HG02798 (cell line): Measurements from ENCODE around the gene AMBRA1.
"Not testable (repeated sequence)": the region's sequence is repeated elsewhere in the genome, so short reads cannot be mapped to it uniquely, and the experiment has no call there.

Experiments used
- ATAC-seq: cut with Tn5 transposase; IDR thresholded peaks from one replicate; pipeline ENCODE4 v1.9.1; 2021; ENCODE audit warnings: mild to moderate bottlenecking; ENCODE audit not compliant: unreplicated experiment, poor library complexity

The AMBRA1 gene

GRCh38 chr11:46375392-46376101 lies 218.3 kb downstream of the AMBRA1 start:
- no peak for ATAC-seq

- no peak for ATAC-seq
These were observed 219.0 kb downstream of the AMBRA1 start for GRCh38 chr11:46374815-46375214.

DNA sequence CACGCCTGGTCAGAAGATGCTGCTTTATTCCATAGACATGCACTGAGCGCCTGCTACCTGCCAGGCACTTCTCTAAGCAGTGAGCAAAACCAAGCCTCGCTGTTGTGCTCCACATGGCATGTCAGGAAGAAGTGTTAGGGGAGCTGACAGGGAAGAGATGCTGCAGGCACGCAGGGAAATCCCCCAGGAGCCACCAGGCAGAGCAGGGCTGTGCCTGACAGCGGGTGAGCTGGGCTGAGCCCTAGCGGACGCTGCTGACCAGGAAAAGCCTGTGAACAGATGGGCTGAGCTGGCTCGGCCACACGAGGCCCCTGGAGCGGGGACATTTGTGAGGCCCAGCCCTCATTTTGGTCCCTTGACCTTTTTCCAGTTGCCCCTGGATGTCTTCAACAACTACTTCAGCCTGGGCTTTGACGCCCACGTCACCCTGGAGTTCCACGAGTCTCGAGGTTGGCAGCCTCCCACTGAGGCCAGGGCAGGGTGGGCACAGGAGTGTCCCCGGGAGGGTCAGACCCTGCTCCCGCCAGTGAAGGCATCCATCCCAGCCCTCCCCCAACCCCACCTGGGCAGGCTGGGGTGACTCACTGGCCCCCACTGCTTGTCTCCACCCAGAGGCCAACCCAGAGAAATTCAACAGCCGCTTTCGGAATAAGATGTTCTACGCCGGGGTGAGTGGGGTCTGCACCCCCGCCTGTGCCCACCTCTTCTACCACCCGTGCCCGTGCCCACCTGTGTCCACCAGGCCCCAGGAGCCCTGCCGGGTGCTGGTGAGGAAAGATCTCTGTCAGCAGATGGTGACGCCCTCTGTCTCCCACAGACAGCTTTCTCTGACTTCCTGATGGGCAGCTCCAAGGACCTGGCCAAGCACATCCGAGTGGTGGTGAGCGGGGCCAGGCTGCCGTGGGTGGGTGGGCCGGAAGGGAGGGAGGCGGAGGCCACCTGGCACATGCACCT lies 219.8 kb downstream of the AMBRA1 start:
- no peak for ATAC-seq

DNA sequence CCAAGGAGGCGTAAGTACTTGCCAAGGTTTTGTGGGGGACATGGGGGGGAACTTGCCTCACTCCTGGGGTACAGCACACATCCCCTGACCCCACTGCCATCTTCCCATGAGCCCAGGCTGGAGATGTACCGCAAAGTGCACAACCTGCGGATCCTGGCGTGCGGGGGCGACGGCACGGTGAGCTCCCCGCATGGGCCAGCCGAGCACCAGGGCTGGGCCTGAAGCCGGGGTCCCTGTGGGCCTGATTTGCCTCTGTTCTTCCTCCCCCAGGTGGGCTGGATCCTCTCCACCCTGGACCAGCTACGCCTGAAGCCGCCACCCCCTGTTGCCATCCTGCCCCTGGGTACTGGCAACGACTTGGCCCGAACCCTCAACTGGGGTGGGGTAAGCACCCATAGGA lies 221.3 kb downstream of the AMBRA1 start:
- ATAC-seq: not testable (repeated sequence)

- no peak for ATAC-seq
These were observed 221.7 kb downstream of the AMBRA1 start for GRCh38 chr11:46372086-46372485.

DNA sequence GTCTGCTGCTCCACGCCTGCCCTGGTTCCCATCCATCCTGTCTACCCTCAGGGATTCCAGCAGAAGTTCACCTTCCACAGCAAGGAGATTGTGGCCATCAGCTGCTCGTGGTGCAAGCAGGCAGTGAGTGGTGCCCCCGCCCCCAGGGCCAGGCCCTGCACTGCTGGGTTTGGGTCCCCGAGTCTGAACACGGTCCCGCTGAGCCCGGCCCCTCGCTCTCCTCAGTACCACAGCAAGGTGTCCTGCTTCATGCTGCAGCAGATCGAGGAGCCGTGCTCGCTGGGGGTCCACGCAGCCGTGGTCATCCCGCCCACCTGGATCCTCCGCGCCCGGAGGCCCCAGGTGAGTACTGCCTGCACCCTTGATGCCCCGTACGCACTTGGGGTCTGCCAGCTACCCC lies 222.6 kb downstream of the AMBRA1 start:
- not testable (repeated sequence) for ATAC-seq

- ATAC-seq: no peak
These were observed 223.6 kb downstream of the AMBRA1 start for GRCh38 chr11:46370253-46370652.

GRCh38 chr11:46369458-46370152 lies 224.2 kb downstream of the AMBRA1 start:
- ATAC-seq: peak; percentile 46

- ATAC-seq: no peak
These were observed 225.9 kb downstream of the AMBRA1 start for GRCh38 chr11:46367916-46368267.

DNA sequence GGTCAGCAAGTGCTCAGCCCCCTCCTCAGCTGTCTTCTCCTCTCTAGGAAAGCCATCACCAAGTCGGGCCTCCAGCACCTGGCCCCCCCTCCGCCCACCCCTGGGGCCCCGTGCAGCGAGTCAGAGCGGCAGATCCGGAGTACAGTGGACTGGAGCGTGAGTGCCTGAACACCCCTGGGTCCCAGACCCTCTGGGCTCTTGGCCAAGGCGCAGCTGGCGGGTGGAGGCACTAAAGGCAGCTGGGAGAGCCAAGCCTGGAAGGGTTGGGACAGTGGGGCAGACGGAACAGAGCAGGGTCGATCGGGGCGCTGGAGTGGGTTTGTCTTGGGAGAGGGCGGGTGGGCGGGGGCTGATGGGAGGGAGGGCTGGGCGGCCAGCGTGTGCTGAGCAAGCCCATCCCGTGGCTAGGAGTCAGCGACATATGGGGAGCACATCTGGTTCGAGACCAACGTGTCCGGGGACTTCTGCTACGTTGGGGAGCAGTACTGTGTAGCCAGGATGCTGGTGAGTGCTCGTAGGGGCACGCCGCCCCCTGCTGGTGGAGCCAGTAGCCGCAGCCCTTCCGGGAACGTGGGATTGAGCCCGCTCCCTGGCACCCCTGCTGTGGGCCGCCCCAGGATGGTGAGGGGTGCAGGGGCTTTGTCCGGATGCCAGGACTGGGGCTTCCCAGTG lies 226.4 kb downstream of the AMBRA1 start:
- peak; percentile 65 for ATAC-seq

DNA sequence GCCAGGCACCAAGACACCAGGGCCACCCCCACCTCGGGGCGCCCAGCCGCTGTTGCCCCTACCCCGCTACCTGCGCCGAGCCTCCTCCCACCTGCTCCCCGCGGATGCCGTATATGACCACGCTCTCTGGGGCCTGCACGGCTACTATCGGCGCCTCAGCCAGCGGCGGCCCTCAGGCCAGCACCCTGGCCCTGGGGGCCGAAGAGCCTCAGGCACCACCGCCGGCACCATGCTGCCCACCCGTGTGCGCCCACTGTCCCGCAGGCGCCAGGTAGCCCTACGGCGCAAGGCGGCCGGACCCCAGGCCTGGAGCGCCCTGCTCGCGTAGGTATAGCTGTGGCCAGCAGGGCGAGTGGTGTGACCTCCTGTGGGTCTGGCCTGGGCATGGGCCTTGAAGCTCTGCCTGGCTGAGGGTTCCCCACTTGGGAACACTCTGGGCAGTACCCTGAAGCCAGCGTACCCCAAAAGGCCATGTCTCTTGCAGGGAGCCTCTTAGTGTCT lies 227.1 kb downstream of the AMBRA1 start:
- ATAC-seq: no peak

GRCh38 chr11:46366260-46366659 lies 227.6 kb downstream of the AMBRA1 start:
- ATAC-seq: no peak

DNA sequence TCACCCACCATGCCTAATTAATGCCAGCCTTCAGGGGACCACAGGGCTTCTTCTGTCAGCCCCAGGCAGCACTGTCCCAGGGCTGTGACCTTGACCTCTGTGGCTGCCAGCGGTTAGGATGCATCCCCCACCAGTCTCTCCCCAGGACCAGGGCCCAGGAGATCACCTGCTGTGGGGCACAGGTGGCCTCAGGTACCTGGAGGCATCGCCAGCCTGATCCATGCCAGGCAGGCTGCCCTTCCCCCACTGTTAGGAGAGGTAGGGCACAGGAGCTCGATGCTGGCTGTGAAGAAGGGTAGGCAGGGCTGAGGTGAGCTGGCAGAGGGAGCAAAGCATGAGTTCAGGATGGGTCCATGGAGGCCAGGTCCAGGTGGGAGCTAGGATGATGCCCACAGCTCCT lies 229.0 kb downstream of the AMBRA1 start:
- no peak for ATAC-seq

- ATAC-seq: no peak
These were observed 229.8 kb downstream of the AMBRA1 start for GRCh38 chr11:46364056-46364455.

DNA sequence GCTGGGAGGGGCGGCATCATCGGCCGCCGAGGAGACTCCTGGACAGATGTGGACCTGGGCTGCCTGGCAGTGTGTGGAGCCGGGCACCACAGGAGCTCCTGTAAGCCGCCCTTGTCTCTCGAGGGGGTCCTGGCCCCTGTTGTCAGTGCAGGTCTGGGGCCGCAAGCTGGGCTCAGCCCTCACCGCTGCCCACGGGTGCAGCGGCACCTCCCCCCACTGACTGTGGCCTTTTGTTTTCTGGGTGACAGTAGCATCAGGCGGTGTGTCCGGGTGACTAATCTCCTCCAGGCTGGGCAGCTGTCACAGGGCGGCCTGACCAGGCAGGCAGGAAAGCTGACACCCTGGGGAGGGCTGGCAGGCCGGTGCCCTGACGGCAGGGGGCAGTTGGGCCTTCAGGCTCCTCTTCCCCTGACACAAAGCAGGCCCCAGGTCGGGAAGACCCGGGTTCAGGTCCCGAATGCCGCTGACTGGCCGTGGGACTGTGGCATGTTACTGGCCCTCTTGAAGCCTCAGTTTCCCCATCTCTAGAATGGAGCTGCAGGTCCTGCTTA lies 230.3 kb downstream of the AMBRA1 start:
- ATAC-seq: no peak

DNA sequence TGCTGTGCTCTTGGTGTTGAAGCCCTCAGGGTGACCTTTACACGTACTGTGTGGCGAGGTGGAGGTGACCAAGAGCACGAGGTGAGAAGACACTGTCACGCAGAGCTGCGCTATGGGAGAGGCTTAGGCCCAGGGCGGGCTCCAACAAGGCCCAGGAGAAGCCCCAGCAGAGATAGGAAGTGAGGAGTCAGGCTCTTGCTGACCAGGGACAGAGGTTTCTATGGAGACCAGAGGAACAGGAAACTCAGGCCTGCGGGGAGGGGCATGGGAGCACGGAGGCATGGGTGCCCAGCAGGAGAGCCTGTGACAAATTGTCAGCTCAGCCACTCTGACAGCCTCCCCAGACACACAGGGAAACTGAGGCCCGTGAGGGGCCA lies 230.8 kb downstream of the AMBRA1 start:
- ATAC-seq: no peak

- no peak for ATAC-seq
These were observed 231.4 kb downstream of the AMBRA1 start for GRCh38 chr11:46362156-46363030.

DNA sequence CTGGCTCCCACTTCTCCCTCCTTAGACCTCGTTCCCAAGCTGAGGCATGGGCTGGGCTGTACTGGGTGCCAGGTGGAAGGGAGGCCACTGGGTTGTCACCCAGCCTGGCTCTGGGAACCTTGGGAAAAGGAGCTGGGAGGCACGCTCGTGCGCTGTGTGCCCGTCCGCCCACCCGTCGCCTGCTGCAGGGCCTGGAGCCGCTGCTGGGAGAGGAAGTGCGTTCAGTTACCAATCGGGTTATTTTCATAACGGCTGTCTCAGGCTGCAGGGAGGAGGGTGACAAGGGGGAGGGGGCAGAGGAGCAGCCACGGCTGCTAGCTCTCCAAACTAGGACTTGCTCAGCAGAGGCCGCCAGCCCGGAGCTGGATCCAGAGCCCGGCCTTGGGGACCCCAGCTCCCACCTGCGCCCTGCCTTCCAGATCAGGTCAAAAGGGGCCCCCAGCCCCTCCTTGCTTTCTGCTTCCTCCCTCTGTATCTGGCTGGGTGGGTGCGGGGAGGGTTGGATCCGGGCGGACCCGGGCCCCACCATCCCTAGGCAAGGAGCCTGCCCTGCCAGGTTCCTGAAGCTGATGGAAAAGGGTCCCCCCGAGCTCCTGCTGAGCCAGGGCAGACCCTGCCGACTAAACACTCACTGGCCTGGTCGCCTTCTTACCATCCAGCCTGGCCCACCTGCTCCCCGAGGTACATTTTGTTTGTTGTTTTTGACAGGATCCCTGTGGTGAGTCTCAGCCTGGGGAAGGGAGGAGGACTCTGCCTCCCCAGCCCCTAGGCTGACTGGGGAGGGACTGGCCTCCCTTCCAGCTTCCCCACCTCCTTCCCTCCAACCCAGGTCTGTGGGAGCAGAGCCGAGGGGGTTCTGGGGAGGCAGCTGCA lies 232.3 kb downstream of the AMBRA1 start:
- peak; percentile 90 for ATAC-seq
